ENCODE measurements around the gene GFM1. TPM values are rescaled to one million over a fixed set of nuclear protein-coding genes. Genes with fewer than 3 reads are reported as not detected.

The GFM1 gene
- total RNA-seq, 5 donors from 2014 or later (not counting 1 experiment from before 2014, with no cell fraction given): 39.0 to 46.8 (median 40.1) TPM

GRCh38 chr3:158727206-158728060 is 83.1 kb downstream of the GFM1 start:
- H3K4me3 ChIP-seq (ENCODE audit: control insufficient read depth in 1 of 2, extremely low read depth in 1 of 2, low read length in 1 of 2): peak overlapping the region in 1 of 2 donors; percentile 8
- Mint-ChIP-seq H3K4me1 (peaks cover 39 to 57% (median 45%) of the 10 kb centered on the region in 3 donors), H3K27ac (peak overlapping the region; percentile 55 to 68), H3K9me3 (no peaks in the 10 kb centered on the region), H3K4me3 (peak overlapping the region; percentile 22 to 47 (median 41)), H3K36me3 (no peaks in the 10 kb centered on the region), H3K27me3 (peaks cover 5 to 7% of the 10 kb centered on the region in 2 donors)
- no peaks in the 10 kb centered on the region for H3K9me3 ChIP-seq
- peaks cover 0 to 20% of the 10 kb centered on the region in 2 experiments for H3K27me3 ChIP-seq (replicated peaks in 1 of 2; ENCODE audit: control insufficient read depth in 2 of 2, extremely low read depth in 1 of 2, insufficient read depth in 2 of 2, low read length in 1 of 2)
- 37% methylated on average over 6 of the region's 10 CpGs for WGBS (ENCODE audit: insufficient coverage)
- ChIA-PET POLR2A (interaction anchor here in 1 of 2 donors (0.6 kb wide), 1 partner anchor 29 kb away, joined by 5 read pairs; no protein-coding TSS in a partner anchor), CTCF (interaction anchor here (0.5 to 2.7 kb wide), 35 partner anchors 8 to 719 kb away, joined by 3 to 47 read pairs (median 3); partner anchors contain the start of genes MFSD1 (in 2 of the 2), GFM1 (in 1 of the 2) and LXN (in 1 of the 2))
- no peak overlapping the region for H3K27ac ChIP-seq (ENCODE audit: low read length)
- DNase-seq (peak in 30 of 35 experiments; percentile 10 to 76 (median 34)), ATAC-seq (replicated peaks in 1 of 4) (peak; percentile 63 to 73 (median 70))
- H3K4me1 ChIP-seq (ENCODE audit: control insufficient read depth in 1 of 2, extremely low read depth in 1 of 2, insufficient read depth in 2 of 2, low read length in 2 of 2): peaks cover 5 to 25% of the 10 kb centered on the region in 2 experiments
- H3K36me3 ChIP-seq (ENCODE audit: control insufficient read depth in 2 of 2, extremely low read depth in 1 of 2, insufficient read depth in 1 of 2, low read length in 1 of 2): no peaks in the 10 kb centered on the region

GRCh38 chr3:158728061-158728377 is 83.7 kb downstream of the GFM1 start:
- Histone ChIP-seq H3K4me3 (ENCODE audit: control insufficient read depth in 1 of 2, extremely low read depth in 1 of 2, low read length in 1 of 2) (peak overlapping the region in 1 of 2 donors; percentile 8), H3K9me3 (no peaks in the 10 kb centered on the region), H3K4me1 (ENCODE audit: control insufficient read depth in 1 of 2, extremely low read depth in 1 of 2, insufficient read depth in 2 of 2, low read length in 2 of 2) (peaks cover 3 to 24% of the 10 kb centered on the region in 2 experiments), H3K27me3 (replicated peaks in 1 of 2; ENCODE audit: control insufficient read depth in 2 of 2, extremely low read depth in 1 of 2, insufficient read depth in 2 of 2, low read length in 1 of 2) (peaks cover 0 to 26% of the 10 kb centered on the region in 2 experiments), H3K36me3 (ENCODE audit: control insufficient read depth in 2 of 2, extremely low read depth in 1 of 2, insufficient read depth in 1 of 2, low read length in 1 of 2) (no peaks in the 10 kb centered on the region), H3K27ac (ENCODE audit: low read length) (no peak overlapping the region)
- peaks cover 34 to 53% (median 41%) of the 10 kb centered on the region in 3 donors for H3K4me1 Mint-ChIP-seq
- H3K9me3 Mint-ChIP-seq: no peaks in the 10 kb centered on the region
- peak overlapping the region; percentile 22 to 50 (median 41) for H3K4me3 Mint-ChIP-seq
- H3K27ac Mint-ChIP-seq: no peak overlapping the region
- ChIA-PET POLR2A (no interaction called here), CTCF (interaction anchor here (0.6 to 2.7 kb wide), 22 partner anchors 10 to 719 kb away, joined by 3 to 47 read pairs (median 4); partner anchors contain the start of genes GFM1 (in 1 of the 2) and MFSD1 (in 1 of the 2))
- H3K36me3 Mint-ChIP-seq: no peaks in the 10 kb centered on the region
- peaks cover 5 to 7% of the 10 kb centered on the region in 2 donors for H3K27me3 Mint-ChIP-seq
- DNase-seq: no peak
- ATAC-seq (replicated peaks in 1 of 4): peak in 1 of 4 experiments; percentile 33
- 80% methylated on average over 2 of the region's 4 CpGs for WGBS (ENCODE audit: insufficient coverage)

- Mint-ChIP-seq H3K27me3 (peaks cover 5 to 8% of the 10 kb centered on the region in 2 donors), H3K27ac (no peak overlapping the region), H3K9me3 (no peaks in the 10 kb centered on the region), H3K4me1 (peaks cover 29 to 44% (median 33%) of the 10 kb centered on the region in 3 donors), H3K36me3 (no peaks in the 10 kb centered on the region), H3K4me3 (no peak overlapping the region)
- ChIA-PET CTCF (interaction anchor here (1.2 to 2.7 kb wide), 5 partner anchors 13 to 73 kb away, joined by 3 to 47 read pairs (median 4); partner anchors contain the start of gene MFSD1 (in 1 of the 2)), POLR2A (interaction anchor here in 1 of 2 donors (0.5 kb wide), 1 partner anchor 1757 kb away, joined by 9 read pairs; no protein-coding TSS in a partner anchor)
- H3K4me1 ChIP-seq (ENCODE audit: control insufficient read depth in 1 of 2, extremely low read depth in 1 of 2, insufficient read depth in 2 of 2, low read length in 2 of 2): peaks cover 3 to 16% of the 10 kb centered on the region in 2 experiments
- H3K27ac ChIP-seq (ENCODE audit: low read length): no peak overlapping the region
- H3K36me3 ChIP-seq (ENCODE audit: control insufficient read depth in 2 of 2, extremely low read depth in 1 of 2, insufficient read depth in 1 of 2, low read length in 1 of 2): no peaks in the 10 kb centered on the region
- no peaks in the 10 kb centered on the region for H3K9me3 ChIP-seq
- DNase-seq (no peak), ATAC-seq (replicated peaks in 1 of 4) (no peak)
- H3K4me3 ChIP-seq (ENCODE audit: control insufficient read depth in 1 of 2, extremely low read depth in 1 of 2, low read length in 1 of 2): no peak overlapping the region
- H3K27me3 ChIP-seq (replicated peaks in 1 of 2; ENCODE audit: control insufficient read depth in 2 of 2, extremely low read depth in 1 of 2, insufficient read depth in 2 of 2, low read length in 1 of 2): peaks cover 0 to 26% of the 10 kb centered on the region in 2 experiments
These were observed 84.5 kb downstream of the GFM1 start for GRCh38 chr3:158728851-158729250.

GRCh38 chr3:158731486-158731885 is 87.2 kb downstream of the GFM1 start:
- 83% methylated on average over 13 of the region's 14 CpGs for WGBS (ENCODE audit: insufficient coverage)

GRCh38 chr3:158731938-158732855 is 87.9 kb downstream of the GFM1 start, which contains the start of gene RARRES1:
Gene RARRES1 (minus strand): TSS chr3:158732457. CDS start chr3:158732415, 42 bp downstream.
- Histone ChIP-seq H3K4me3 (ENCODE audit: control insufficient read depth in 1 of 2, extremely low read depth in 1 of 2, low read length in 1 of 2) (peak within 1 kb of the TSS; percentile 27 to 46), H3K9me3 (no peaks in the 10 kb centered on the region), H3K27me3 (replicated peaks in 1 of 2; ENCODE audit: control insufficient read depth in 2 of 2, extremely low read depth in 1 of 2, insufficient read depth in 2 of 2, low read length in 1 of 2) (peaks cover 0 to 26% of the 10 kb centered on the region in 2 experiments), H3K4me1 (ENCODE audit: control insufficient read depth in 1 of 2, extremely low read depth in 1 of 2, insufficient read depth in 2 of 2, low read length in 2 of 2) (peaks cover 3 to 16% of the 10 kb centered on the region in 2 experiments), H3K36me3 (ENCODE audit: control insufficient read depth in 2 of 2, extremely low read depth in 1 of 2, insufficient read depth in 1 of 2, low read length in 1 of 2) (peaks cover 0 to 4% of the 10 kb centered on the region in 2 donors), H3K27ac (ENCODE audit: low read length) (no peak within 1 kb of the TSS)
- H3K9me3 Mint-ChIP-seq: peaks cover 0 to 9% (median 7%) of the 10 kb centered on the region in 3 donors
- CTCF ChIA-PET: interaction anchor here in 1 of 2 donors (1.0 kb wide), 1 partner anchor 26 kb away, joined by 3 read pairs; no protein-coding TSS in a partner anchor
- no peak within 1 kb of the TSS for H3K27ac Mint-ChIP-seq
- H3K36me3 Mint-ChIP-seq: peaks cover 9% of the 10 kb centered on the region
- 11% methylated on average over 99 of the region's 101 CpGs for WGBS (ENCODE audit: insufficient coverage)
- peak within 1 kb of the TSS; percentile 54 to 64 (median 60) for H3K4me3 Mint-ChIP-seq
- DNase-seq (peak in 18 of 35 experiments; percentile 4 to 37 (median 14)), ATAC-seq (replicated peaks in 1 of 4) (peak; percentile 48 to 76 (median 64))
- peaks cover 5 to 8% of the 10 kb centered on the region in 2 donors for H3K27me3 Mint-ChIP-seq
- H3K4me1 Mint-ChIP-seq: peaks cover 18 to 23% (median 21%) of the 10 kb centered on the region in 3 donors
- POLR2A ChIA-PET: no interaction called here

More at GRCh38 chr3:158731486-158731885, 87.2 kb downstream of the GFM1 start:
- peaks cover 19 to 29% (median 23%) of the 10 kb centered on the region in 3 donors for H3K4me1 Mint-ChIP-seq
- H3K27ac Mint-ChIP-seq: no peak overlapping the region
- ChIA-PET POLR2A (no interaction called here), CTCF (interaction anchor here in 1 of 2 donors (1.0 kb wide), 1 partner anchor 26 kb away, joined by 3 read pairs; no protein-coding TSS in a partner anchor)
- Histone ChIP-seq H3K27ac (ENCODE audit: low read length) (no peak overlapping the region), H3K4me1 (ENCODE audit: control insufficient read depth in 1 of 2, extremely low read depth in 1 of 2, insufficient read depth in 2 of 2, low read length in 2 of 2) (peaks cover 3 to 16% of the 10 kb centered on the region in 2 experiments), H3K4me3 (ENCODE audit: control insufficient read depth in 1 of 2, extremely low read depth in 1 of 2, low read length in 1 of 2) (peak overlapping the region; percentile 22 to 42), H3K27me3 (replicated peaks in 1 of 2; ENCODE audit: control insufficient read depth in 2 of 2, extremely low read depth in 1 of 2, insufficient read depth in 2 of 2, low read length in 1 of 2) (peaks cover 0 to 26% of the 10 kb centered on the region in 2 experiments), H3K36me3 (ENCODE audit: control insufficient read depth in 2 of 2, extremely low read depth in 1 of 2, insufficient read depth in 1 of 2, low read length in 1 of 2) (peaks cover 0 to 4% of the 10 kb centered on the region in 2 donors), H3K9me3 (no peaks in the 10 kb centered on the region)
- peaks cover 0 to 9% (median 7%) of the 10 kb centered on the region in 3 donors for H3K9me3 Mint-ChIP-seq
- peak overlapping the region; percentile 54 to 64 (median 60) for H3K4me3 Mint-ChIP-seq
- ATAC-seq (replicated peaks in 1 of 4) (no peak), DNase-seq (no peak)
- peaks cover 9% of the 10 kb centered on the region for H3K36me3 Mint-ChIP-seq
- peaks cover 5 to 8% of the 10 kb centered on the region in 2 donors for H3K27me3 Mint-ChIP-seq

All from T-cell (primary cell).